Stimulated activated CD4-positive, alpha-beta T cell treated with anti-CD3 and anti-CD28 coated beads, TNF-alpha, amount 100 ng/mL, for 4 hours (primary cell): ENCODE results near the gene SF3A1.

Experiments
- DNase-seq, 3 experiments: peaks; one replicate each; pipeline ENCODE4 v3.0.0-alpha.2; 2020; ENCODE audit warnings: low read depth in 3 of 3

SF3A1 gene

GRCh38 chr22:30304495-30305244, 52.0 kb downstream of the SF3A1 start:
- no peak for DNase-seq

GRCh38 chr22:30302810-30303138, 53.9 kb downstream of the SF3A1 start:
- DNase-seq = no peak

- no peak for DNase-seq
These were observed 54.5 kb downstream of the SF3A1 start for GRCh38 chr22:30301995-30302809.

GRCh38 chr22:30299322-30299721, 57.4 kb downstream of the SF3A1 start:
- no peak for DNase-seq

- no peak for DNase-seq
These were observed 58.5 kb downstream of the SF3A1 start for GRCh38 chr22:30297991-30298701.

- no peak for DNase-seq
These were observed 59.3 kb downstream of the SF3A1 start for GRCh38 chr22:30297276-30297990.

GRCh38 chr22:30296833-30297232, 59.9 kb downstream of the SF3A1 start:
- no peak for DNase-seq

GRCh38 chr22:30296324-30296723, 60.4 kb downstream of the SF3A1 start:
- DNase-seq = no peak

GRCh38 chr22:30295576-30295975, 61.1 kb downstream of the SF3A1 start:
- DNase-seq = no peak

- DNase-seq = no peak
These were observed 61.9 kb downstream of the SF3A1 start for GRCh38 chr22:30294830-30295229.

GRCh38 chr22:30294066-30294465, 62.6 kb downstream of the SF3A1 start:
- DNase-seq = no peak

- DNase-seq = no peak
These were observed 63.7 kb downstream of the SF3A1 start for GRCh38 chr22:30293026-30293425.

- DNase-seq = no peak
These were observed 64.4 kb downstream of the SF3A1 start for GRCh38 chr22:30292069-30292970.

- DNase-seq = no peak
These were observed 65.4 kb downstream of the SF3A1 start for GRCh38 chr22:30291058-30291892.

GRCh38 chr22:30290342-30291057, 66.2 kb downstream of the SF3A1 start:
- DNase-seq = no peak

- DNase-seq = no peak
These were observed 66.7 kb downstream of the SF3A1 start for GRCh38 chr22:30289980-30290313.

GRCh38 chr22:30289141-30289979, 67.3 kb downstream of the SF3A1 start, which contains the start of gene CASTOR1:
CASTOR1 (minus strand) TSS chr22:30289505; CDS start chr22:30289497, 8 bp downstream.
- DNase-seq = peak; percentile 79 to 85 (median 81)

- no peak for DNase-seq
These were observed 68.1 kb downstream of the SF3A1 start for GRCh38 chr22:30288419-30289140.
